Measurements from ENCODE around the gene PURA.

Gene PURA

DNA sequence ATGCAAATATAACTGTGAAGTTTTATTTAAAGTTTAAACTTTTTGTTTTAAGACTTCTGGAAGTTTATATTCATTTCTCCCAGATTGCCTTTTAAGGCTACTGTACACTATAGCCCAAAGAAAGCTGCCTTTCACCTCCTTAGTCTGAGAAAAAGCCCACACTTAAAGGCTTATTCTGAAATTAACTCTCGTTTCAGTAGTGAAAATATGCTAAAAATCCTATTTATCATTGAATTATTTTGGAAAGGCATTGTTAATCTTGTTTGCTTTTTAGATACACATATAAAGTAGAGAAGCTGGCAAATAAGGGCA lies 3.3 kb upstream of the PURA start:
- no peak for DNase-seq

GRCh38 chr5:140111011-140111858 lies 2.7 kb upstream of the PURA start:
- DNase-seq = no peak

DNA sequence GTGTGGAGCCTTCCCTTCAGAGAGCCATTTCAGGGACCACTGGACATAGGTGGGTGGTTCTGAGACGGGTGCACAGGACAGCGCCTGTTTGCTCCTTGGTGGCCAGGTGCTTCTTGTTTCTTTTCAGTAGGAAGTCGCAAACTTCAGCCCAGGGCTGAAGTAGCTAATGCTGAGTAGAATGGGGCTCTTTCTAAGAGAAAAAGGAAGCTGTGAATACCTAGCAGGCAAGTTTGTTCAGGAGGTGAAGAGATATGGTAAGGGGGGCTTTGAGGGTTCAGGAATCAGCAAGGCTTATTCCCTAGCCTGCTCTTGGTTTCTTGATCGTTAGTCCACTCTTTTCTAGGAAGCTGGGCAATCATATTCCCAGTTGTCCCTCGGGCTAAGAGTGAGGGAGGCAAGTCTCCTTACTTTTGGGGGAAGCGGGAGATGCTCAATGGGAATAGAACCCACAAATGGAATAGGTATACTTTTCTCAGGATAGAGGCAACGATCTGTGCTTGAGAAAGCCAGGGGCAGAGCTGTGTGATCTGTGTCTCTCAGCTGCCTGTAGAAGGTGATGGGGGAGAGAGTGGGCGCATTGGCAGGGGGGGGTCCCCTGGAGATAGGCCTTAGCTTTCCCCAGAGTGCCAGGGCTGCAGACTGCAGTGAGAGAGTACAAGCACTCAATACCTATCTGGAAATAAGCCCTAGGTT lies 1.9 kb upstream of the PURA start:
- DNase-seq = no peak

- no peak for DNase-seq
Measured at GRCh38 chr5:140112685-140113179, 1.2 kb upstream of the PURA start.

DNA sequence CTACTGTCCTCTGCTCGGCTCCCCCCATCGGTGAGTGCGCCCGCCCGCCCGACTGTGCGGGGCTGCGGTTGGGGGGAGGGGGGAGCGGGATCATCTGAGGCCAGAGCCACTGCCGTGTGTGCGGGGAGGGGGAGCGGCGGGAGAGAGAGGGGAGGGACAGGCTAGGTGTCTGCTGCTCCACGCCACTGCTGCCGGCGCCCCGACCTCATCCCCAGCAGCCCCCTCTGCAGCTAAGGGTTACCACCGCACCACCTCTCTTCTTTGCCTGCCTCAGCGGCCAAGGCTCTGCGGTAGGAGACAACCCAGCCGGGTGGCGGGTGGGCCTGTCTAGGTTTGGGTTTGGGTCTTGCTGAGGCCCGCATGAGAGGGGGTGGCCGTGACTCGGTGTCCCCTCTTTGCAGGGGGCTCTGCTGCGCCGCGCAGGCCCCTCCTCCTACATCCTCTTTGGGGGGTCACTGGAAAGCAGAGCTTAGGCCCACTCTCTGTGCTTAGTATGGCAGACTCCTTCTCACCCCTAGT lies 670 bp upstream of the PURA start:
- DNase-seq = peak; percentile 60

DNA sequence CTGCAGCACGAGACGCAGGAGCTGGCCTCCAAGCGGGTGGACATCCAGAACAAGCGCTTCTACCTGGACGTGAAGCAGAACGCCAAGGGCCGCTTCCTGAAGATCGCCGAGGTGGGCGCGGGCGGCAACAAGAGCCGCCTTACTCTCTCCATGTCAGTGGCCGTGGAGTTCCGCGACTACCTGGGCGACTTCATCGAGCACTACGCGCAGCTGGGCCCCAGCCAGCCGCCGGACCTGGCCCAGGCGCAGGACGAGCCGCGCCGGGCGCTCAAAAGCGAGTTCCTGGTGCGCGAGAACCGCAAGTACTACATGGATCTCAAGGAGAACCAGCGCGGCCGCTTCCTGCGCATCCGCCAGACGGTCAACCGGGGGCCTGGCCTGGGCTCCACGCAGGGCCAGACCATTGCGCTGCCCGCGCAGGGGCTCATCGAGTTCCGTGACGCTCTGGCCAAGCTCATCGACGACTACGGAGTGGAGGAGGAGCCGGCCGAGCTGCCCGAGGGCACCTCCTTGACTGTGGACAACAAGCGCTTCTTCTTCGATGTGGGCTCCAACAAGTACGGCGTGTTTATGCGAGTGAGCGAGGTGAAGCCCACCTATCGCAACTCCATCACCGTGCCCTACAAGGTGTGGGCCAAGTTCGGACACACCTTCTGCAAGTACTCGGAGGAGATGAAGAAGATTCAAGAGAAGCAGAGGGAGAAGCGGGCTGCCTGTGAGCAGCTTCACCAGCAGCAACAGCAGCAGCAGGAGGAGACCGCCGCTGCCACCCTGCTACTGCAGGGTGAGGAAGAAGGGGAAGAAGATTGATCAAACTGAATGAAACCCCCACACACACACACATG lies 654 bp downstream of the PURA start:
- peak; percentile 89 for DNase-seq

DNA sequence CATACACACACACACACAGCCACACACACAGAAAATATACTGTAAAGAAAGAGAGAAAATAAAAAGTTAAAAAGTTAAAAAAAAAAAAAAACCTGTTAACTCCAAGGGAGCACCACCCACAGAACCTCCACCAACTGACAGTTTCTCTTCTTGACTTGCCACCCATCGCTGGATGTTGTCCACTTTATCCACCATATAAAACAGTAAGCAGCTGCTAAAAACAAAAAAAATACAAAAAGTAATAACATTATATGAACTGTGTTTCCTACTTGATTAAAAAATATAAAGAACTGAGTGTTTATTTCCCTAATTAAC lies 1.2 kb downstream of the PURA start:
- peak; percentile 38 for DNase-seq

GRCh38 chr5:140116716-140117115 lies 2.8 kb downstream of the PURA start:
- DNase-seq = peak; percentile 27

GRCh38 chr5:140117523-140117922 lies 3.6 kb downstream of the PURA start:
- no peak for DNase-seq

- peak; percentile 17 for DNase-seq
Measured at GRCh38 chr5:140118302-140118936, 4.5 kb downstream of the PURA start.

- no peak for DNase-seq
Measured at GRCh38 chr5:140125637-140126036, 11.7 kb downstream of the PURA start, which contains the start of gene IGIP. TSS of gene IGIP (plus strand) at chr5:140125937. CDS start at chr5:140128477, 2,540 bp downstream.

DNA sequence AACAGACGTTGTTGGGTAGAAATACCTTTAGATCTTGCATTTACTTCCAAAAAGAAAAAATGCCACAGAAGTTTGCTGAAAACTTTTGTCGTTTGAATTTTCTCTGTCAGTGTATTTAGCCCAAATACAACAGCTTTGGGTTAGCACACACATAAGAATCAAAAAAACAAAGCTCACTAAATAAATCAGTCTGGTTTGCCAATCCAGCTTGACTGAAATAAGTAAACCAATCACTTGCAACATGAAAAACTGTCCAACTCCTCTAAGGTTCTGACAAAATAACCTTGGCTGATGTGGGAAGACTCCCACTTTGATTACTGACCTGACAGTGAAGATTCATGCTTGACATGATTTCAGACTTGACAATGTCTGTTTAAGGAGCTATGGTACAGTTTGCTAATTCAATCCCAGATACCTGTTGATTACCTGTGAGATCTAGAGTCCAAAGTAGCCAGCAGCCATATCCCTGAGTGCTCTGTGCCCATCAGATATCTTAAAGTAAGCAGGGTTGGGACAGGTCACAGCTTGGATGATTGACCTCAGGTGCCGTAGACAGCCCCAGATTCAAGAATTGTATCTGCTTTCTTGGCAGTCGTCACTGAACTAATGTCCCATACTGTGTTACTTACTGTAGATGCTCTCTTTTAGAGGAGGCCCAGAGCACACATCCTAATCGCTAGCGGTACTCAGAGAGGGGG lies 12.6 kb downstream of the PURA start:
- no peak for DNase-seq

DNA sequence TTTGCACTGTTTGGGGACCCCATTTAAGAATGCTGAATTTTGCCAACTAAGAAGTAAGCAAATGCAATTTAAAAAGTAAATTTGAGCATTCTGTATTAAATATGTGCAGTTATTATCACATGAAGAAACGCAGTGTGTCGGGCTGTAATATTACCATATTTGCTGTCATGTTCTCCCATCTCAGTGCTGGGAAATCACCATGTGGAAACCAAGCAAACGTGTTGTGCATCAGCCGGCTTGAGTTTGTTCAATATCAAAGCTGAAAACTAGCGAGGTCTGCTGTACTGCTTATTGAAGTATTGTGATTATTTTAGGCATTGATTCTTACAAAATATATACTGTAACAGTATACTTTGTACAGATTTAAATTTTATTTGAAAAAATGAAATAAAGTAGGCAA lies 14.5 kb downstream of the PURA start:
- no peak for DNase-seq

DNA sequence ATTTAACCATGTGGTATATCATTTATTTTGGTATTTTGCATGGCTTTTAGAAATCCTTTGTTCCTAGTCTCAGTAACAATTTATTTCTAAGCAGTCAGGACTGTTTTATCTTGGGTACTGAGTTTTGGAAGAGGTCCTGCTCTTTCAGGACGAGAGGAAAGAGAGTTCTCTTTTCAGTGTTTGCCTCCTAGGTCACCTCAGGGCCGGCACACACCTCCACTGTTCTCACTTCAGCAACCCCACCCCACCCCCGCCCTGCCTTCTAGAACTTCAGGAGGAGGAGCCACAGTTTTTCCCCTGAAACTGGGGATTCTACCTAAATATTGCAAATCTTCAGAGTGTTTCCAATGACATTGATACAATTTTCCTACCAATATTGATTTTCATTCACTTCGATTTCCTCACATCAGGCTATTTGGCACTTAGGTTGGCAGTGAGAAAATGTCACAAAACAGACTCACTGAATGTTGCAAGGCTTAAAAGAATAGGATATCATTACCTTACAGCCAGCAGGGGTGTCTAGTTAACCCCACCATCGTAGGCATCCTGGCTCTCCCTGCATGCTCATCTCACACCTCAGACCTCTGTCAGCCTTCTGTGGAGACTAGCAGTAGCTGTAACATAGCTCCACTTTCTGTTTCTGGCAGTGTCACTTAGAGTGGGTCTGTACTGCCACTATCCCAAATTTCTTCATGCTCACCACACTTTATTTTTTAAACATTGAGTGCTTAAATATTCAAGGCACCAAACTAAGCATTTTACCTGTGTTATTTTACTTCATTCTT lies 17.2 kb downstream of the PURA start:
- DNase-seq = no peak

DNA sequence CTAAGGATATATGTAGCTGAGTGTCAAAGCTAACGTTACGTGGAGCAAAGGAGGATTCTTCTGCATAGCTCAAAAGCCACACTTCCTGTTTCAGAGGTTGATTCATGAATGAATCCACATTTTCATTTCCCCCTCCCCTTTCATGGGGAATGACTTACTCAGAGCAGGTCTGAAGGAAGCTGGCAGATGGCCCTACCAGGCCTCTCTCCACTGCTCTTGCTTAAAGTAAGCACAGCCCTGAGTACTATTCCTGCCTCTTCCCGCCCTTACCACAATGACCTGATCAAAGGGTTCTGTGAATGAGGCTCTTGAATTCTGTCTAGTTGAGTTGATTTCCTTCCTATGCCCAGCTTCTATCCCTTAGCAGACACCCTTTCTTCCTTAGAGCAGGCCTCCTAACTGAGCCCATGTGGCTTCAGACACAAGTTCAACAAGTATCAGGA lies 18.1 kb downstream of the PURA start:
- DNase-seq = peak; percentile 57

DNA sequence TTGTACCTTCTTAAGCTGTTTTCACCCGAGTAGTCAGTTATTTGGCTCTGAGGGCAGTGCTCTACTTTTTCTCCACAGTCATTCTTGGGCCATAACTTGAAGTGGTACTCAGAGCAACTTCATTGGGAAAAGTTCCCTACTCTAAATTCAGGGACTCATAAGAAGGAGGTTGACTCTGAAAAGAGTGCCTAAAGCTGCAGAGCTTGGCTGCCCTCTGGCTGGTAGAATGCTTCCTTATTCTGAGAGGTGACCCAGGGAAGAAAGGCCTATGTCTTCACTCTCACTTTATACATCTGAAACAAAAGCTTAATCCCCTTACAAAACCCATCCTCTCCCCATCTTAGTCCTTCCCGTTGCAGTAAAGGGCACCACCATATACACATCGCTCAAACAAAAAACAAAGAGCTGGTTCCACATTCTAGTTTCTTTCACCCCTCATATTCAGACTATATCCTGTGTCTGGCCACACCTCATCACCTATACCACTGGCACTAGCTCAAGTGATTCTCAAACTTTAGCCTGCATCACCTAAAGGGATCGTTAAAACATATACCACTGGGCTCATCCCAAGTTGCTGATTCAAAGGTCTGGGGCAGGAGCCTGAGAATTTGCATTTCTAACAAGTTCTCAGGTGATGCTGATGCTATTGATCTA lies 19.7 kb downstream of the PURA start:
- DNase-seq = no peak

GRCh38 chr5:140134277-140134935 lies 20.5 kb downstream of the PURA start:
- no peak for DNase-seq

- no peak for DNase-seq
Measured at GRCh38 chr5:140135127-140135526, 21.2 kb downstream of the PURA start.

GRCh38 chr5:140136624-140137023 lies 22.7 kb downstream of the PURA start:
- no peak for DNase-seq

GRCh38 chr5:140140435-140140834 lies 26.5 kb downstream of the PURA start:
- no peak for DNase-seq
